ENCODE measurements around the gene FAM219A. TPM values are rescaled to one million over a fixed set of nuclear protein-coding genes. Genes with fewer than 3 reads are reported as not detected.
"Not testable (repeated sequence)": the region's sequence is repeated elsewhere in the genome, so short reads cannot be mapped to it uniquely, and the experiment has no call there.

The FAM219A gene
- total RNA-seq, 1 donor = 7.0 TPM

GRCh38 chr9:34370970-34371880 is 87.1 kb downstream of the FAM219A start:
- no peak overlapping the region for H3K4me3 ChIP-seq (ENCODE audit: low read depth, low read length)
- TF ChIP-seq CTCF (IDR thresholded peaks at IDR 0.05; ENCODE audit: insufficient read depth, low read length) = no peak
- DNase-seq (ENCODE audit: low read depth) = no peak

GRCh38 chr9:34370335-34370969 is 87.9 kb downstream of the FAM219A start:
- H3K4me3 ChIP-seq (ENCODE audit: low read depth, low read length) = no peak overlapping the region
- TF ChIP-seq CTCF (IDR thresholded peaks at IDR 0.05; ENCODE audit: insufficient read depth, low read length) = no peak
- DNase-seq (ENCODE audit: low read depth) = no peak

- no peak for TF ChIP-seq CTCF (IDR thresholded peaks at IDR 0.05; ENCODE audit: insufficient read depth, low read length)
- no peak overlapping the region for H3K4me3 ChIP-seq (ENCODE audit: low read depth, low read length)
- DNase-seq (ENCODE audit: low read depth) = no peak
These were observed 88.7 kb downstream of the FAM219A start for GRCh38 chr9:34369636-34370035.

- H3K4me3 ChIP-seq (ENCODE audit: low read depth, low read length); DNase-seq (ENCODE audit: low read depth): not testable (repeated sequence)
These were observed 89.6 kb downstream of the FAM219A start for GRCh38 chr9:34368796-34369195.

GRCh38 chr9:34367751-34368410 is 90.5 kb downstream of the FAM219A start:
- H3K4me3 ChIP-seq (ENCODE audit: low read depth, low read length); DNase-seq (ENCODE audit: low read depth): not testable (repeated sequence)

GRCh38 chr9:34366365-34366764 is 92.0 kb downstream of the FAM219A start:
- no peak overlapping the region for H3K4me3 ChIP-seq (ENCODE audit: low read depth, low read length)
- no peak for TF ChIP-seq CTCF (IDR thresholded peaks at IDR 0.05; ENCODE audit: insufficient read depth, low read length)

GRCh38 chr9:34365282-34365681 is 93.1 kb downstream of the FAM219A start:
- no peak for DNase-seq (ENCODE audit: low read depth)
- no peak overlapping the region for H3K4me3 ChIP-seq (ENCODE audit: low read depth, low read length)
- TF ChIP-seq CTCF (IDR thresholded peaks at IDR 0.05; ENCODE audit: insufficient read depth, low read length) = no peak

More at GRCh38 chr9:34366365-34366764, 92.0 kb downstream of the FAM219A start:
- no peak for DNase-seq (ENCODE audit: low read depth)

Data from fibroblast of the aortic adventitia (primary cell).